ENCODE measurements around the gene UBC. TPM values are rescaled to one million over a fixed set of nuclear protein-coding genes. Genes with fewer than 3 reads are reported as not detected.

The UBC gene
- total and polyA plus RNA-seq, 9 of the 15 experiments (the other 6 are each of a cell fraction or from before 2014, with no cell fraction given): 533 to 1,153 (median 813) TPM

DNA sequence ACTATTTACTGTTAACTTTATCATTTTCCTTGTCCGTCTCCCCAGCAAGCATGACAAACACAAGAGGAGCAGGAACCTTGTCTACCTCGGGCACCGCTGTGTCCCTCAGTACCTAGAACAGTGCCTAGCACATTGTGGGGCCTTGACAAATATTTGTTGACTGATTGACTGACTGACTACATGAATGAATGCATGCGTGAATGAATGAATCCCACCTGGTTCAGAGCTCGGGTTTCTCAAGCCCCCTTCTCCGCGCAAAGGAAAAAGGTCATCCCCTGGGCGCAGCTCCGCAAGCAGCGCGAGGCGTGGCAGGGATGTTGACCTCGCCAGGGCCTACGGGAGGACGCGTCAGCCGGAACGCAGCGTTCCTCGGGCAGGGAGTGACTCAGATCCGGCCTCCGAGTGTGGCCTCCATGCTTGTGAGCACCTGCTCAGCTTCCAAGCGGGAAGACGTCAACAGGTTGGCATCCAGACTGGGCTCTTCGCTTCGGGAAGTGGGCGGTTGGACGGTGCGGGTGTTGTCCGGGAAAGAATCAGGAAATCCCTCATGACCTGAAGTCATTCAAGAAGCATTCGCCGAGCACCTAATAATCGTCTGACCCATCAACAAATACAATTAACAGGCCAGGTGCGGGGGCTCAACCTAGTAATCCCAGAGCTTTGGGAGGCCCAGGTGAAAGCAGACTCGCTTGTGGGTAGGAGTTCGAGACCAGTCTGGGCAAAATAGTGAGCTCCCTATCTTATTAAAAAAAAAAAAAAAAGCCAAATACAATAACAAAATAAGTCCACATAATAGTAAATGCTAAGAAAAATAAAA lies 13.9 kb upstream of the UBC start (continued):
- no peak for TF ChIP-seq MCM3 (IDR thresholded peaks at IDR 0.05)
- TF ChIP-seq, protein P1, sequence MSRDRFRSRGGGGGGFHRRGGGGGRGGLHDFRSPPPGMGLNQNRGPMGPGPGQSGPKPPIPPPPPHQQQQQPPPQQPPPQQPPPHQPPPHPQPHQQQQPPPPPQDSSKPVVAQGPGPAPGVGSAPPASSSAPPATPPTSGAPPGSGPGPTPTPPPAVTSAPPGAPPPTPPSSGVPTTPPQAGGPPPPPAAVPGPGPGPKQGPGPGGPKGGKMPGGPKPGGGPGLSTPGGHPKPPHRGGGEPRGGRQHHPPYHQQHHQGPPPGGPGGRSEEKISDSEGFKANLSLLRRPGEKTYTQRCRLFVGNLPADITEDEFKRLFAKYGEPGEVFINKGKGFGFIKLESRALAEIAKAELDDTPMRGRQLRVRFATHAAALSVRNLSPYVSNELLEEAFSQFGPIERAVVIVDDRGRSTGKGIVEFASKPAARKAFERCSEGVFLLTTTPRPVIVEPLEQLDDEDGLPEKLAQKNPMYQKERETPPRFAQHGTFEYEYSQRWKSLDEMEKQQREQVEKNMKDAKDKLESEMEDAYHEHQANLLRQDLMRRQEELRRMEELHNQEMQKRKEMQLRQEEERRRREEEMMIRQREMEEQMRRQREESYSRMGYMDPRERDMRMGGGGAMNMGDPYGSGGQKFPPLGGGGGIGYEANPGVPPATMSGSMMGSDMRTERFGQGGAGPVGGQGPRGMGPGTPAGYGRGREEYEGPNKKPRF (IDR thresholded peaks at IDR 0.05; ENCODE audit: low read depth, low read length): no peak
- TF ChIP-seq, protein P2, sequence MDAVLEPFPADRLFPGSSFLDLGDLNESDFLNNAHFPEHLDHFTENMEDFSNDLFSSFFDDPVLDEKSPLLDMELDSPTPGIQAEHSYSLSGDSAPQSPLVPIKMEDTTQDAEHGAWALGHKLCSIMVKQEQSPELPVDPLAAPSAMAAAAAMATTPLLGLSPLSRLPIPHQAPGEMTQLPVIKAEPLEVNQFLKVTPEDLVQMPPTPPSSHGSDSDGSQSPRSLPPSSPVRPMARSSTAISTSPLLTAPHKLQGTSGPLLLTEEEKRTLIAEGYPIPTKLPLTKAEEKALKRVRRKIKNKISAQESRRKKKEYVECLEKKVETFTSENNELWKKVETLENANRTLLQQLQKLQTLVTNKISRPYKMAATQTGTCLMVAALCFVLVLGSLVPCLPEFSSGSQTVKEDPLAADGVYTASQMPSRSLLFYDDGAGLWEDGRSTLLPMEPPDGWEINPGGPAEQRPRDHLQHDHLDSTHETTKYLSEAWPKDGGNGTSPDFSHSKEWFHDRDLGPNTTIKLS (IDR thresholded peaks at IDR 0.05; ENCODE audit: borderline replicate concordance, low read depth): peak; percentile 38; the same call in 1 of the 2 replicates
- TF ChIP-seq OTX1 (CRISPR knock-in tag; IDR thresholded peaks at IDR 0.05): no peak
- TF ChIP-seq, protein P3, sequence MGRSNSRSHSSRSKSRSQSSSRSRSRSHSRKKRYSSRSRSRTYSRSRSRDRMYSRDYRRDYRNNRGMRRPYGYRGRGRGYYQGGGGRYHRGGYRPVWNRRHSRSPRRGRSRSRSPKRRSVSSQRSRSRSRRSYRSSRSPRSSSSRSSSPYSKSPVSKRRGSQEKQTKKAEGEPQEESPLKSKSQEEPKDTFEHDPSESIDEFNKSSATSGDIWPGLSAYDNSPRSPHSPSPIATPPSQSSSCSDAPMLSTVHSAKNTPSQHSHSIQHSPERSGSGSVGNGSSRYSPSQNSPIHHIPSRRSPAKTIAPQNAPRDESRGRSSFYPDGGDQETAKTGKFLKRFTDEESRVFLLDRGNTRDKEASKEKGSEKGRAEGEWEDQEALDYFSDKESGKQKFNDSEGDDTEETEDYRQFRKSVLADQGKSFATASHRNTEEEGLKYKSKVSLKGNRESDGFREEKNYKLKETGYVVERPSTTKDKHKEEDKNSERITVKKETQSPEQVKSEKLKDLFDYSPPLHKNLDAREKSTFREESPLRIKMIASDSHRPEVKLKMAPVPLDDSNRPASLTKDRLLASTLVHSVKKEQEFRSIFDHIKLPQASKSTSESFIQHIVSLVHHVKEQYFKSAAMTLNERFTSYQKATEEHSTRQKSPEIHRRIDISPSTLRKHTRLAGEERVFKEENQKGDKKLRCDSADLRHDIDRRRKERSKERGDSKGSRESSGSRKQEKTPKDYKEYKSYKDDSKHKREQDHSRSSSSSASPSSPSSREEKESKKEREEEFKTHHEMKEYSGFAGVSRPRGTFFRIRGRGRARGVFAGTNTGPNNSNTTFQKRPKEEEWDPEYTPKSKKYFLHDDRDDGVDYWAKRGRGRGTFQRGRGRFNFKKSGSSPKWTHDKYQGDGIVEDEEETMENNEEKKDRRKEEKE (IDR thresholded peaks at IDR 0.05; ENCODE audit: borderline replicate concordance in 1 of 2, control insufficient read depth in 1 of 2, low read depth in 2 of 2, low read length in 1 of 2): no peak
- TF ChIP-seq, protein P4, sequence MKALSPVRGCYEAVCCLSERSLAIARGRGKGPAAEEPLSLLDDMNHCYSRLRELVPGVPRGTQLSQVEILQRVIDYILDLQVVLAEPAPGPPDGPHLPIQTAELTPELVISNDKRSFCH (CRISPR knock-in tag; IDR thresholded peaks at IDR 0.05): no peak
- TF ChIP-seq, protein P4 (tag; IDR thresholded peaks at IDR 0.05): peak; percentile 21; the same call in 1 of the 2 replicates
- TF ChIP-seq, protein P5, sequence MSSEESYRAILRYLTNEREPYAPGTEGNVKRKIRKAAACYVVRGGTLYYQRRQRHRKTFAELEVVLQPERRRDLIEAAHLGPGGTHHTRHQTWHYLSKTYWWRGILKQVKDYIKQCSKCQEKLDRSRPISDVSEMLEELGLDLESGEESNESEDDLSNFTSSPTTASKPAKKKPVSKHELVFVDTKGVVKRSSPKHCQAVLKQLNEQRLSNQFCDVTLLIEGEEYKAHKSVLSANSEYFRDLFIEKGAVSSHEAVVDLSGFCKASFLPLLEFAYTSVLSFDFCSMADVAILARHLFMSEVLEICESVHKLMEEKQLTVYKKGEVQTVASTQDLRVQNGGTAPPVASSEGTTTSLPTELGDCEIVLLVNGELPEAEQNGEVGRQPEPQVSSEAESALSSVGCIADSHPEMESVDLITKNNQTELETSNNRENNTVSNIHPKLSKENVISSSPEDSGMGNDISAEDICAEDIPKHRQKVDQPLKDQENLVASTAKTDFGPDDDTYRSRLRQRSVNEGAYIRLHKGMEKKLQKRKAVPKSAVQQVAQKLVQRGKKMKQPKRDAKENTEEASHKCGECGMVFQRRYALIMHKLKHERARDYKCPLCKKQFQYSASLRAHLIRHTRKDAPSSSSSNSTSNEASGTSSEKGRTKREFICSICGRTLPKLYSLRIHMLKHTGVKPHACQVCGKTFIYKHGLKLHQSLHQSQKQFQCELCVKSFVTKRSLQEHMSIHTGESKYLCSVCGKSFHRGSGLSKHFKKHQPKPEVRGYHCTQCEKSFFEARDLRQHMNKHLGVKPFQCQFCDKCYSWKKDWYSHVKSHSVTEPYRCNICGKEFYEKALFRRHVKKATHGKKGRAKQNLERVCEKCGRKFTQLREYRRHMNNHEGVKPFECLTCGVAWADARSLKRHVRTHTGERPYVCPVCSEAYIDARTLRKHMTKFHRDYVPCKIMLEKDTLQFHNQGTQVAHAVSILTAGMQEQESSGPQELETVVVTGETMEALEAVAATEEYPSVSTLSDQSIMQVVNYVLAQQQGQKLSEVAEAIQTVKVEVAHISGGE (CRISPR knock-in tag; IDR thresholded peaks at IDR 0.05): no peak; a peak in 1 of 6 replicates
- peak; percentile 47 for TF ChIP-seq CHD4 (IDR thresholded peaks at IDR 0.05; ENCODE audit: insufficient read depth, insufficient replicate concordance, low read depth, low read length, poor library complexity, severe bottlenecking)
- TF ChIP-seq, protein P6, sequence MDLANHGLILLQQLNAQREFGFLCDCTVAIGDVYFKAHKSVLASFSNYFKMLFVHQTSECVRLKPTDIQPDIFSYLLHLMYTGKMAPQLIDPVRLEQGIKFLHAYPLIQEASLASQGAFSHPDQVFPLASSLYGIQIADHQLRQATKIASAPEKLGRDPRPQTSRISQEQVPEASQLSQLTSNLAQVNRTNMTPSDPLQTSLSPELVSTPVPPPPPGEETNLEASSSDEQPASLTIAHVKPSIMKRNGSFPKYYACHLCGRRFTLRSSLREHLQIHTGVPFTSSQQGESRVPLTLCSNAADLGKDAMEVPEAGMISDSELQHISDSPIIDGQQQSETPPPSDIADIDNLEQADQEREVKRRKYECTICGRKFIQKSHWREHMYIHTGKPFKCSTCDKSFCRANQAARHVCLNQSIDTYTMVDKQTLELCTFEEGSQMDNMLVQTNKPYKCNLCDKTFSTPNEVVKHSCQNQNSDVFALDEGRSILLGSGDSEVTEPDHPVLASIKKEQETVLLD (IDR thresholded peaks at IDR 0.05): 0 out of 2 replicates have a peak, but pooled peaks have one; percentile 3
- no peak for TF ChIP-seq ZEB2 (IDR thresholded peaks at IDR 0.05)
- TF ChIP-seq CBX2 (IDR thresholded peaks at IDR 0.05; ENCODE audit: insufficient read depth, low read length, poor library complexity, severe bottlenecking): no peak

Data from K562 (cell line).